Stimulated activated CD8-positive, alpha-beta memory T cell treated with anti-CD3 and anti-CD28 coated beads, Interleukin-2, amount 100 ng/mL, for 48 hours (primary cell): Measurements from ENCODE around the gene CASK.
"Not testable (repeated sequence)": the region's sequence is repeated elsewhere in the genome, so short reads cannot be mapped to it uniquely, and the experiment has no call there.

Experiments
- DNase-seq, 2 donors: peaks; one replicate each; pipeline ENCODE4 v3.0.0-alpha.2; 2020; ENCODE audit warnings: low read depth in 2 of 2

Gene CASK

GRCh38 chrX:41646201-41646600 is 277.2 kb downstream of the CASK start:
- not testable (repeated sequence) for DNase-seq

GRCh38 chrX:41634284-41634683 is 289.1 kb downstream of the CASK start:
- no peak for DNase-seq

GRCh38 chrX:41630091-41630490 is 293.3 kb downstream of the CASK start:
- no peak for DNase-seq

GRCh38 chrX:41629539-41629938 is 293.8 kb downstream of the CASK start:
- no peak for DNase-seq

GRCh38 chrX:41621222-41621723 is 302.1 kb downstream of the CASK start:
- DNase-seq = no peak

GRCh38 chrX:41619221-41619620 is 304.1 kb downstream of the CASK start:
- DNase-seq = no peak

- DNase-seq = no peak
These were observed 306.4 kb downstream of the CASK start for GRCh38 chrX:41616935-41617334.

- DNase-seq = no peak
These were observed 307.1 kb downstream of the CASK start for GRCh38 chrX:41616255-41616654.

GRCh38 chrX:41608244-41608643 is 315.1 kb downstream of the CASK start:
- no peak for DNase-seq

- no peak for DNase-seq
These were observed 316.0 kb downstream of the CASK start for GRCh38 chrX:41607264-41607832.

- DNase-seq = not testable (repeated sequence)
These were observed 317.3 kb downstream of the CASK start for GRCh38 chrX:41606057-41606456.

GRCh38 chrX:41604766-41605543 is 318.4 kb downstream of the CASK start:
- DNase-seq = no peak

GRCh38 chrX:41604177-41604576 is 319.2 kb downstream of the CASK start:
- DNase-seq = no peak

GRCh38 chrX:41603596-41603995 is 319.8 kb downstream of the CASK start:
- DNase-seq = no peak

- DNase-seq = no peak
These were observed 320.5 kb downstream of the CASK start for GRCh38 chrX:41602816-41603345.

- DNase-seq = no peak
These were observed 323.1 kb downstream of the CASK start for GRCh38 chrX:41600291-41600690.

- no peak for DNase-seq
These were observed 323.8 kb downstream of the CASK start for GRCh38 chrX:41599507-41599906.

GRCh38 chrX:41596596-41596995 is 326.8 kb downstream of the CASK start:
- no peak for DNase-seq

- DNase-seq = no peak
These were observed 328.7 kb downstream of the CASK start for GRCh38 chrX:41594634-41595033.

- DNase-seq = no peak
These were observed 331.4 kb downstream of the CASK start for GRCh38 chrX:41591906-41592305.

GRCh38 chrX:41590641-41591040 is 332.7 kb downstream of the CASK start:
- no peak for DNase-seq

GRCh38 chrX:41589634-41590270 is 333.6 kb downstream of the CASK start:
- no peak for DNase-seq

- DNase-seq = no peak
These were observed 335.1 kb downstream of the CASK start for GRCh38 chrX:41588271-41588670.
